ENCODE measurements around the gene CACNG1. TPM values are rescaled to one million over a fixed set of nuclear protein-coding genes. Genes with fewer than 3 reads are reported as not detected.

CACNG1 gene
- polyA plus RNA-seq, 4 donors, result 0.66 TPM; not detected in 3

- Histone ChIP-seq H3K36me3 (ENCODE audit: control insufficient read depth in 3 of 3, insufficient read depth in 2 of 3, low read depth in 1 of 3, low read length in 3 of 3) (peaks cover 0 to 4% (median 2%) of the 10 kb centered on the region in 3 donors), H3K27me3 (ENCODE audit: control insufficient read depth in 3 of 3, insufficient read depth in 3 of 3, low read length in 3 of 3) (no peaks in the 10 kb centered on the region), H3K4me1 (ENCODE audit: control insufficient read depth in 3 of 3, insufficient read depth in 2 of 3, low read depth in 1 of 3, low read length in 2 of 3) (peaks cover 0 to 4% (median 0%) of the 10 kb centered on the region in 3 donors), H3K4me3 (ENCODE audit: low read depth in 1 of 3, low read length in 3 of 3) (no peak overlapping the region), H3K9me3 (ENCODE audit: control insufficient read depth in 2 of 2, insufficient read depth in 1 of 2, low read depth in 1 of 2, low read length in 1 of 2) (no peaks in the 10 kb centered on the region), H3K27ac (ENCODE audit: low read depth in 1 of 3, low read length in 2 of 3) (no peak overlapping the region)
- DNase-seq (no peak), FAIRE-seq (no peak)
Observed at GRCh38 chr17:67071595-67071994, 27.2 kb downstream of the CACNG1 start.

DNA sequence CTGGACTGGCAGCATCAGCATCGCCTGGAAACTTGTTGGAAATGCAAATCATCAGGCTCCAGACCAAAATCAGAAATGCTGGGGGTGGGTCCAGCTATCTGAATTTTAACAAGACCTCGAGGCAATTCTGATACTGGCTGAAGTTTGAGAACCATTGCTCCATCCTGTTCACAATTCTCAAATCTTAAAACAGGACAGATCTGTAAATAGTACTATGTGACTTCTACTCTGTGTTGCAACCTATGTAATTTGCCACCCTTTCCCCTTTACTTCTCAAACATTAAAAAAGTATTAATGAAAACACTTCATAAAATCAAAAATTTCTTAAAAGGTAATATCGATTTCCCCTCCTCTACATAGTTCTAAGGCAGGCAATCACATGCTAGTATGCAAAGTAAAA, 28.5 kb downstream of the CACNG1 start:
- Histone ChIP-seq H3K4me3 (ENCODE audit: low read depth in 1 of 3, low read length in 3 of 3) (no peak overlapping the region), H3K9me3 (ENCODE audit: control insufficient read depth in 2 of 2, insufficient read depth in 1 of 2, low read depth in 1 of 2, low read length in 1 of 2) (no peaks in the 10 kb centered on the region), H3K4me1 (ENCODE audit: control insufficient read depth in 3 of 3, insufficient read depth in 2 of 3, low read depth in 1 of 3, low read length in 2 of 3) (peaks cover 0 to 4% (median 0%) of the 10 kb centered on the region in 3 donors), H3K27me3 (ENCODE audit: control insufficient read depth in 3 of 3, insufficient read depth in 3 of 3, low read length in 3 of 3) (no peaks in the 10 kb centered on the region), H3K27ac (ENCODE audit: low read depth in 1 of 3, low read length in 2 of 3) (no peak overlapping the region), H3K36me3 (ENCODE audit: control insufficient read depth in 3 of 3, insufficient read depth in 2 of 3, low read depth in 1 of 3, low read length in 3 of 3) (peaks cover 0 to 4% (median 2%) of the 10 kb centered on the region in 3 donors)
- 86 to 93% (median 90%) methylated on average over 3 of the region's 3 CpGs for WGBS, 3 donors
- no peak for DNase-seq
- no peak for FAIRE-seq

- H3K27ac ChIP-seq (ENCODE audit: low read depth in 1 of 3, low read length in 2 of 3), result no peak overlapping the region
- H3K4me1 ChIP-seq (ENCODE audit: control insufficient read depth in 3 of 3, insufficient read depth in 2 of 3, low read depth in 1 of 3, low read length in 2 of 3), result peaks cover 0 to 4% (median 0%) of the 10 kb centered on the region in 3 donors
- FAIRE-seq, result no peak
- no peaks in the 10 kb centered on the region for H3K27me3 ChIP-seq (ENCODE audit: control insufficient read depth in 3 of 3, insufficient read depth in 3 of 3, low read length in 3 of 3)
- peaks cover 2 to 9% (median 7%) of the 10 kb centered on the region in 3 donors for H3K36me3 ChIP-seq (ENCODE audit: control insufficient read depth in 3 of 3, insufficient read depth in 2 of 3, low read depth in 1 of 3, low read length in 3 of 3)
- H3K4me3 ChIP-seq (ENCODE audit: low read depth in 1 of 3, low read length in 3 of 3), result no peak overlapping the region
- H3K9me3 ChIP-seq (ENCODE audit: control insufficient read depth in 2 of 2, insufficient read depth in 1 of 2, low read depth in 1 of 2, low read length in 1 of 2), result no peaks in the 10 kb centered on the region
- DNase-seq, result peak in 1 of 2 donors; percentile 9
- 16 to 61% (median 39%) methylated on average over 3 of the region's 3 CpGs for WGBS, 3 donors
Observed at GRCh38 chr17:67074781-67075180, 30.4 kb downstream of the CACNG1 start.

- Histone ChIP-seq H3K36me3 (ENCODE audit: control insufficient read depth in 3 of 3, insufficient read depth in 2 of 3, low read depth in 1 of 3, low read length in 3 of 3) (peaks cover 2 to 9% (median 7%) of the 10 kb centered on the region in 3 donors), H3K27ac (ENCODE audit: low read depth in 1 of 3, low read length in 2 of 3) (no peak overlapping the region), H3K4me1 (ENCODE audit: control insufficient read depth in 3 of 3, insufficient read depth in 2 of 3, low read depth in 1 of 3, low read length in 2 of 3) (peaks cover 0 to 4% (median 0%) of the 10 kb centered on the region in 3 donors), H3K27me3 (ENCODE audit: control insufficient read depth in 3 of 3, insufficient read depth in 3 of 3, low read length in 3 of 3) (no peaks in the 10 kb centered on the region), H3K4me3 (ENCODE audit: low read depth in 1 of 3, low read length in 3 of 3) (no peak overlapping the region), H3K9me3 (ENCODE audit: control insufficient read depth in 2 of 2, insufficient read depth in 1 of 2, low read depth in 1 of 2, low read length in 1 of 2) (no peaks in the 10 kb centered on the region)
- WGBS, 3 donors, result 19 to 58% (median 37%) methylated on average over 7 of the region's 7 CpGs
- FAIRE-seq, result no peak
- DNase-seq, result peak; percentile 15 to 56
Observed at GRCh38 chr17:67076290-67076689, 31.9 kb downstream of the CACNG1 start.

DNA sequence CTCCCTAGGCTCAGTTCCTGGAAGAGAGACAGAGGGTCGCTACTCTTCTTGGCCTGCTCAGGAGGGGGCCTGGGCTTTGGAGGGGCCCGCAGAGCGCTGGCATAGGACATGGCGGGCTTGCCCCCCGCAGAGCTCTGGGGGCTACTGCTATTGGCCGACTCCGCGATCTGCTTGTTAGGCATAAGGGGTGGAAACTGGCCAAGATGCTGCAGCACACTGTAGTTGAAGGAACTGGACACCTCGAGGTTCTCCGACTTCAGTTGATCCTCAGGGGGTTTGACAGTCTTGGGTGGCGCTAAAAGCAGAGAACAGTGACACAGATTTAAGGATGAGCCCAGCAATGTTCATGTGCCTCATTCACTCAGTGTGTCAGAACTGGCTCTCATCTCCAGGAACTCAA, 33.9 kb downstream of the CACNG1 start:
- WGBS, 3 donors, result 94 to 97% (median 97%) methylated on average over 11 of the region's 11 CpGs
- Histone ChIP-seq H3K36me3 (ENCODE audit: control insufficient read depth in 3 of 3, insufficient read depth in 2 of 3, low read depth in 1 of 3, low read length in 3 of 3) (peaks cover 2 to 10% (median 8%) of the 10 kb centered on the region in 3 donors), H3K4me1 (ENCODE audit: control insufficient read depth in 3 of 3, insufficient read depth in 2 of 3, low read depth in 1 of 3, low read length in 2 of 3) (peaks cover 0 to 4% (median 0%) of the 10 kb centered on the region in 3 donors), H3K27me3 (ENCODE audit: control insufficient read depth in 3 of 3, insufficient read depth in 3 of 3, low read length in 3 of 3) (no peaks in the 10 kb centered on the region), H3K9me3 (ENCODE audit: control insufficient read depth in 2 of 2, insufficient read depth in 1 of 2, low read depth in 1 of 2, low read length in 1 of 2) (no peaks in the 10 kb centered on the region), H3K27ac (ENCODE audit: low read depth in 1 of 3, low read length in 2 of 3) (no peak overlapping the region), H3K4me3 (ENCODE audit: low read depth in 1 of 3, low read length in 3 of 3) (no peak overlapping the region)
- no peak for DNase-seq
- FAIRE-seq, result no peak

GRCh38 chr17:67079491-67079890, 35.1 kb downstream of the CACNG1 start:
- no peaks in the 10 kb centered on the region for H3K27me3 ChIP-seq (ENCODE audit: control insufficient read depth in 3 of 3, insufficient read depth in 3 of 3, low read length in 3 of 3)
- peaks cover 5 to 14% (median 10%) of the 10 kb centered on the region in 3 donors for H3K36me3 ChIP-seq (ENCODE audit: control insufficient read depth in 3 of 3, insufficient read depth in 2 of 3, low read depth in 1 of 3, low read length in 3 of 3)
- no peak overlapping the region for H3K4me3 ChIP-seq (ENCODE audit: low read depth in 1 of 3, low read length in 3 of 3)
- DNase-seq, result no peak
- FAIRE-seq, result no peak
- peaks cover 0 to 4% (median 0%) of the 10 kb centered on the region in 3 donors for H3K4me1 ChIP-seq (ENCODE audit: control insufficient read depth in 3 of 3, insufficient read depth in 2 of 3, low read depth in 1 of 3, low read length in 2 of 3)
- H3K27ac ChIP-seq (ENCODE audit: low read depth in 1 of 3, low read length in 2 of 3), result no peak overlapping the region
- H3K9me3 ChIP-seq (ENCODE audit: control insufficient read depth in 2 of 2, insufficient read depth in 1 of 2, low read depth in 1 of 2, low read length in 1 of 2), result no peaks in the 10 kb centered on the region
- WGBS, 3 donors, result 97 to 99% (median 99%) methylated on average over 2 of the region's 2 CpGs

GRCh38 chr17:67080804-67081203, 36.5 kb downstream of the CACNG1 start:
- DNase-seq (no peak), FAIRE-seq (no peak)
- Histone ChIP-seq H3K27ac (ENCODE audit: low read depth in 1 of 3, low read length in 2 of 3) (no peak overlapping the region), H3K4me1 (ENCODE audit: control insufficient read depth in 3 of 3, insufficient read depth in 2 of 3, low read depth in 1 of 3, low read length in 2 of 3) (peaks cover 0 to 4% (median 0%) of the 10 kb centered on the region in 3 donors), H3K36me3 (ENCODE audit: control insufficient read depth in 3 of 3, insufficient read depth in 2 of 3, low read depth in 1 of 3, low read length in 3 of 3) (peaks cover 7 to 20% (median 10%) of the 10 kb centered on the region in 3 donors), H3K9me3 (ENCODE audit: control insufficient read depth in 2 of 2, insufficient read depth in 1 of 2, low read depth in 1 of 2, low read length in 1 of 2) (no peaks in the 10 kb centered on the region), H3K4me3 (ENCODE audit: low read depth in 1 of 3, low read length in 3 of 3) (no peak overlapping the region), H3K27me3 (ENCODE audit: control insufficient read depth in 3 of 3, insufficient read depth in 3 of 3, low read length in 3 of 3) (no peaks in the 10 kb centered on the region)
- 70 to 87% (median 76%) methylated on average over 2 of the region's 2 CpGs for WGBS, 3 donors

GRCh38 chr17:67082107-67082506, 37.8 kb downstream of the CACNG1 start:
- no peak overlapping the region for H3K4me3 ChIP-seq (ENCODE audit: low read depth in 1 of 3, low read length in 3 of 3)
- H3K9me3 ChIP-seq (ENCODE audit: control insufficient read depth in 2 of 2, insufficient read depth in 1 of 2, low read depth in 1 of 2, low read length in 1 of 2), result no peaks in the 10 kb centered on the region
- DNase-seq, result peak in 1 of 2 donors; percentile 21
- FAIRE-seq, result no peak
- peaks cover 9 to 24% (median 15%) of the 10 kb centered on the region in 3 donors for H3K36me3 ChIP-seq (ENCODE audit: control insufficient read depth in 3 of 3, insufficient read depth in 2 of 3, low read depth in 1 of 3, low read length in 3 of 3)
- H3K27me3 ChIP-seq (ENCODE audit: control insufficient read depth in 3 of 3, insufficient read depth in 3 of 3, low read length in 3 of 3), result no peaks in the 10 kb centered on the region
- 53 to 73% (median 69%) methylated on average over 1 of the region's 1 CpG for WGBS, 3 donors
- no peaks in the 10 kb centered on the region for H3K4me1 ChIP-seq (ENCODE audit: control insufficient read depth in 3 of 3, insufficient read depth in 2 of 3, low read depth in 1 of 3, low read length in 2 of 3)
- no peak overlapping the region for H3K27ac ChIP-seq (ENCODE audit: low read depth in 1 of 3, low read length in 2 of 3)

- no peak overlapping the region for H3K27ac ChIP-seq (ENCODE audit: low read depth in 1 of 3, low read length in 2 of 3)
- WGBS, 3 donors, result 85 to 96% (median 91%) methylated on average over 3 of the region's 3 CpGs
- FAIRE-seq (no peak), DNase-seq (no peak)
- no peaks in the 10 kb centered on the region for H3K4me1 ChIP-seq (ENCODE audit: control insufficient read depth in 3 of 3, insufficient read depth in 2 of 3, low read depth in 1 of 3, low read length in 2 of 3)
- no peaks in the 10 kb centered on the region for H3K9me3 ChIP-seq (ENCODE audit: control insufficient read depth in 2 of 2, insufficient read depth in 1 of 2, low read depth in 1 of 2, low read length in 1 of 2)
- no peak overlapping the region for H3K4me3 ChIP-seq (ENCODE audit: low read depth in 1 of 3, low read length in 3 of 3)
- H3K36me3 ChIP-seq (ENCODE audit: control insufficient read depth in 3 of 3, insufficient read depth in 2 of 3, low read depth in 1 of 3, low read length in 3 of 3), result peaks cover 9 to 21% (median 10%) of the 10 kb centered on the region in 3 donors
- no peaks in the 10 kb centered on the region for H3K27me3 ChIP-seq (ENCODE audit: control insufficient read depth in 3 of 3, insufficient read depth in 3 of 3, low read length in 3 of 3)
Observed at GRCh38 chr17:67085406-67085805, 41.1 kb downstream of the CACNG1 start.
